PC-3 (cell line): ENCODE results near the gene ALG9.

Source experiments
- EZH2 ChIP-seq: fragments of 300-600 bp; sonication (generic); IDR thresholded peaks from one replicate; pipeline ENCODE4 v1.6.1; 2017; ENCODE audit warnings: antibody characterized with exemption, mild to moderate bottlenecking, low read length; ENCODE audit not compliant: unreplicated experiment
- EZH2phosphoT487 ChIP-seq: fragments of 300-600 bp; sonication (generic); IDR thresholded peaks from 2 replicates; pipeline ENCODE4 v1.6.1; 2018; ENCODE audit warnings: mild to moderate bottlenecking, antibody characterized with exemption, low read length, borderline replicate concordance
- TF ChIP-seq, protein P1 (sequence below): fragments of 300-600 bp; sonication (generic); conservative IDR thresholded peaks from 2 replicates; pipeline ENCODE4 v1.5.1; 2017; ENCODE audit warnings: antibody characterized with exemption, low read depth, mild to moderate bottlenecking, low read length

GRCh38 chr11:111759376-111759775 lies 112.0 kb downstream of the ALG9 start:
- TF ChIP-seq, protein P1, sequence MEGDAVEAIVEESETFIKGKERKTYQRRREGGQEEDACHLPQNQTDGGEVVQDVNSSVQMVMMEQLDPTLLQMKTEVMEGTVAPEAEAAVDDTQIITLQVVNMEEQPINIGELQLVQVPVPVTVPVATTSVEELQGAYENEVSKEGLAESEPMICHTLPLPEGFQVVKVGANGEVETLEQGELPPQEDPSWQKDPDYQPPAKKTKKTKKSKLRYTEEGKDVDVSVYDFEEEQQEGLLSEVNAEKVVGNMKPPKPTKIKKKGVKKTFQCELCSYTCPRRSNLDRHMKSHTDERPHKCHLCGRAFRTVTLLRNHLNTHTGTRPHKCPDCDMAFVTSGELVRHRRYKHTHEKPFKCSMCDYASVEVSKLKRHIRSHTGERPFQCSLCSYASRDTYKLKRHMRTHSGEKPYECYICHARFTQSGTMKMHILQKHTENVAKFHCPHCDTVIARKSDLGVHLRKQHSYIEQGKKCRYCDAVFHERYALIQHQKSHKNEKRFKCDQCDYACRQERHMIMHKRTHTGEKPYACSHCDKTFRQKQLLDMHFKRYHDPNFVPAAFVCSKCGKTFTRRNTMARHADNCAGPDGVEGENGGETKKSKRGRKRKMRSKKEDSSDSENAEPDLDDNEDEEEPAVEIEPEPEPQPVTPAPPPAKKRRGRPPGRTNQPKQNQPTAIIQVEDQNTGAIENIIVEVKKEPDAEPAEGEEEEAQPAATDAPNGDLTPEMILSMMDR, result no peak
- TF ChIP-seq EZH2 (no peak), EZH2phosphoT487 (no peak)
